Thyroid gland (tissue), 4 donors: ENCODE data around the gene KMT2B.

ENCODE experiments used
- POLR2A ChIP-seq, 2 donors: fragments of 450-650 bp; IDR thresholded peaks; one replicate each; pipeline ENCODE4 v1.6.1; 2017; ENCODE audit warnings: antibody characterized with exemption in 2 of 2, mild to moderate bottlenecking in 2 of 2, moderate library complexity in 1 of 2
- TF ChIP-seq, protein P1 (sequence below), 6 experiments: fragments of 200-600 bp in 3 of 6; fragments of 450-650 bp in 3 of 6; sonication (generic) in 3 of 6; IDR thresholded peaks; one replicate each; pipeline ENCODE4 v1.5.1; 2016 to 2019; ENCODE audit warnings: antibody characterized with exemption in 6 of 6, mild to moderate bottlenecking in 2 of 6, inconsistent platforms in 1 of 6, moderate library complexity in 1 of 6

- peak; percentile 55 to 74 for TF ChIP-seq POLR2A (IDR thresholded peaks at IDR 0.05)
- TF ChIP-seq, protein P1, sequence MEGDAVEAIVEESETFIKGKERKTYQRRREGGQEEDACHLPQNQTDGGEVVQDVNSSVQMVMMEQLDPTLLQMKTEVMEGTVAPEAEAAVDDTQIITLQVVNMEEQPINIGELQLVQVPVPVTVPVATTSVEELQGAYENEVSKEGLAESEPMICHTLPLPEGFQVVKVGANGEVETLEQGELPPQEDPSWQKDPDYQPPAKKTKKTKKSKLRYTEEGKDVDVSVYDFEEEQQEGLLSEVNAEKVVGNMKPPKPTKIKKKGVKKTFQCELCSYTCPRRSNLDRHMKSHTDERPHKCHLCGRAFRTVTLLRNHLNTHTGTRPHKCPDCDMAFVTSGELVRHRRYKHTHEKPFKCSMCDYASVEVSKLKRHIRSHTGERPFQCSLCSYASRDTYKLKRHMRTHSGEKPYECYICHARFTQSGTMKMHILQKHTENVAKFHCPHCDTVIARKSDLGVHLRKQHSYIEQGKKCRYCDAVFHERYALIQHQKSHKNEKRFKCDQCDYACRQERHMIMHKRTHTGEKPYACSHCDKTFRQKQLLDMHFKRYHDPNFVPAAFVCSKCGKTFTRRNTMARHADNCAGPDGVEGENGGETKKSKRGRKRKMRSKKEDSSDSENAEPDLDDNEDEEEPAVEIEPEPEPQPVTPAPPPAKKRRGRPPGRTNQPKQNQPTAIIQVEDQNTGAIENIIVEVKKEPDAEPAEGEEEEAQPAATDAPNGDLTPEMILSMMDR (IDR thresholded peaks at IDR 0.05), result no peak
Observed at GRCh38 chr19:35757749-35758608, 40.2 kb downstream of the KMT2B start, which contains the start of gene PROSER3.
